Measurements from ENCODE around the gene NOTCH1. TPM values are rescaled to one million over a fixed set of nuclear protein-coding genes. Genes with fewer than 3 reads are reported as not detected.

Gene NOTCH1
- total RNA-seq, 3 donors from 2014 or later = 12.6 to 33.8 (median 21.1) TPM

- TF ChIP-seq, protein P1, sequence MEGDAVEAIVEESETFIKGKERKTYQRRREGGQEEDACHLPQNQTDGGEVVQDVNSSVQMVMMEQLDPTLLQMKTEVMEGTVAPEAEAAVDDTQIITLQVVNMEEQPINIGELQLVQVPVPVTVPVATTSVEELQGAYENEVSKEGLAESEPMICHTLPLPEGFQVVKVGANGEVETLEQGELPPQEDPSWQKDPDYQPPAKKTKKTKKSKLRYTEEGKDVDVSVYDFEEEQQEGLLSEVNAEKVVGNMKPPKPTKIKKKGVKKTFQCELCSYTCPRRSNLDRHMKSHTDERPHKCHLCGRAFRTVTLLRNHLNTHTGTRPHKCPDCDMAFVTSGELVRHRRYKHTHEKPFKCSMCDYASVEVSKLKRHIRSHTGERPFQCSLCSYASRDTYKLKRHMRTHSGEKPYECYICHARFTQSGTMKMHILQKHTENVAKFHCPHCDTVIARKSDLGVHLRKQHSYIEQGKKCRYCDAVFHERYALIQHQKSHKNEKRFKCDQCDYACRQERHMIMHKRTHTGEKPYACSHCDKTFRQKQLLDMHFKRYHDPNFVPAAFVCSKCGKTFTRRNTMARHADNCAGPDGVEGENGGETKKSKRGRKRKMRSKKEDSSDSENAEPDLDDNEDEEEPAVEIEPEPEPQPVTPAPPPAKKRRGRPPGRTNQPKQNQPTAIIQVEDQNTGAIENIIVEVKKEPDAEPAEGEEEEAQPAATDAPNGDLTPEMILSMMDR (IDR thresholded peaks at IDR 0.05) = no peak
- no peak for TF ChIP-seq POLR2AphosphoS5 (IDR thresholded peaks at IDR 0.05)
- TF ChIP-seq POLR2A (IDR thresholded peaks at IDR 0.05) = no peak
- Histone ChIP-seq H3K36me3 (peaks cover 20% of the 10 kb centered on the region), H3K27ac (no peak overlapping the region), H3K27me3 (no peaks in the 10 kb centered on the region), H3K9me3 (no peaks in the 10 kb centered on the region), H3K4me3 (no peak overlapping the region), H3K4me1 (no peaks in the 10 kb centered on the region)
- intact Hi-C loops (cut with DNase I; ENCODE audit: low total_unique reads) = no loop called here
- no peak for DNase-seq (ENCODE audit: low spot score in 2 of 2)
Observed at GRCh38 chr9:136465500-136466154, 80.2 kb downstream of the NOTCH1 start.

DNA sequence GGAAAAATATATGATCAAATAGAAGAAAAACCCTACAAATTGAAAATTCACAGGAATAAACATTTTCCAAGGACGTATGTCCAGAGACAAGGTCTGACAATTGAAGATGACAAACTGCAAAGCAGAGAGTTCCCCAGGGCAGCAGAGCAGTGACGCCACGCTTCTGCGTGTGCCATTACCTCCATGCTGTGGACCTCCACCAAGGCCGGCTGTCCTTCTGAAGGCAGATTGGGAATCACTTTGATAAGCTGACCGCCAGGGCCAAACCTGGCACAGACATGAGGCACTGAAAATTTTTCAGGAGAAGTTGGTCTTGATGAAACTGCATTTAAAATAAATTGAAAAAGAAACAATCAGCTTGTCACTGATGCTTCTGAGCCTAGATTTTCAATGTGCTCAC is 81.6 kb downstream of the NOTCH1 start:
- Histone ChIP-seq H3K27me3 (no peaks in the 10 kb centered on the region), H3K36me3 (peaks cover 26% of the 10 kb centered on the region), H3K9me3 (no peaks in the 10 kb centered on the region), H3K4me1 (no peaks in the 10 kb centered on the region), H3K27ac (no peak overlapping the region), H3K4me3 (no peak overlapping the region)
- DNase-seq (ENCODE audit: low spot score in 2 of 2) = no peak
- no peak for TF ChIP-seq POLR2AphosphoS5 (IDR thresholded peaks at IDR 0.05)
- TF ChIP-seq, protein P1 (IDR thresholded peaks at IDR 0.05) = no peak
- intact Hi-C loops (cut with DNase I; ENCODE audit: low total_unique reads) = no loop called here

- H3K4me1 ChIP-seq = no peaks in the 10 kb centered on the region
- intact Hi-C loops (cut with DNase I; ENCODE audit: low total_unique reads) = no loop called here
- H3K27me3 ChIP-seq = no peaks in the 10 kb centered on the region
- H3K27ac ChIP-seq = no peak overlapping the region
- H3K9me3 ChIP-seq = no peaks in the 10 kb centered on the region
- no peak for DNase-seq (ENCODE audit: low spot score in 2 of 2)
- TF ChIP-seq POLR2A (IDR thresholded peaks at IDR 0.05) (no peak), POLR2AphosphoS5 (IDR thresholded peaks at IDR 0.05) (no peak)
- TF ChIP-seq, protein P1 (IDR thresholded peaks at IDR 0.05) = no peak
- H3K4me3 ChIP-seq = no peak overlapping the region
- H3K36me3 ChIP-seq = peaks cover 32% of the 10 kb centered on the region
Observed at GRCh38 chr9:136463578-136463977, 82.3 kb downstream of the NOTCH1 start.

DNA sequence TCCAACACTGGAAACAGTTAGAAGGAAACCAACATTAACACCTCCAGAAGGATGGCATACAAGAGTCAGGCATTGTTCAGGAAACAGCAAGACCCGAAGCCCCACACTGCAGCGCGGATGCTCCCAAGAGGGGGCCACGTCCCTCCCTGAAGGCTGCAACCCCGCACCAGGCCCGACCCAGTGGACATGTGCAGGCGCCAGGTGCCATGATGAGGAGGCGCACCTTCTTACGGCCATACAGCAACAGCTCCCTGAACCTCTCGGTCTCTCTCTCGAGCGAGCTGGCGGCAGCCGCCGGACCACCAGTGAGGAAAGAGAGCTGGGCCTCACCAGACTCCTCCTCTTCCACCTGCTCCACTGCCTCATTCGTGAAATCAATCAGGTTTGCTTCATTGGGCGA is 83.2 kb downstream of the NOTCH1 start:
- intact Hi-C loops (cut with DNase I; ENCODE audit: low total_unique reads) = no loop called here
- Histone ChIP-seq H3K4me3 (no peak overlapping the region), H3K27me3 (no peaks in the 10 kb centered on the region), H3K36me3 (peaks cover 32% of the 10 kb centered on the region), H3K27ac (no peak overlapping the region), H3K9me3 (no peaks in the 10 kb centered on the region), H3K4me1 (no peaks in the 10 kb centered on the region)
- no peak for DNase-seq (ENCODE audit: low spot score in 2 of 2)
- no peak for TF ChIP-seq POLR2AphosphoS5 (IDR thresholded peaks at IDR 0.05)
- TF ChIP-seq POLR2A (IDR thresholded peaks at IDR 0.05) = no peak
- TF ChIP-seq, protein P1 (IDR thresholded peaks at IDR 0.05) = no peak

GRCh38 chr9:136460772-136461325 is 85.0 kb downstream of the NOTCH1 start:
- TF ChIP-seq, protein P1 (IDR thresholded peaks at IDR 0.05) = no peak
- TF ChIP-seq POLR2A (IDR thresholded peaks at IDR 0.05) (no peak), POLR2AphosphoS5 (IDR thresholded peaks at IDR 0.05) (no peak)
- H3K4me3 ChIP-seq = no peak overlapping the region
- no peaks in the 10 kb centered on the region for H3K9me3 ChIP-seq
- DNase-seq (ENCODE audit: low spot score in 2 of 2) = no peak
- no peak overlapping the region for H3K27ac ChIP-seq
- no peaks in the 10 kb centered on the region for H3K27me3 ChIP-seq
- H3K4me1 ChIP-seq = no peaks in the 10 kb centered on the region
- H3K36me3 ChIP-seq = peaks cover 25% of the 10 kb centered on the region
- intact Hi-C loops (cut with DNase I; ENCODE audit: low total_unique reads) = no loop called here
